ENCODE data around the gene DUSP21.

DNA sequence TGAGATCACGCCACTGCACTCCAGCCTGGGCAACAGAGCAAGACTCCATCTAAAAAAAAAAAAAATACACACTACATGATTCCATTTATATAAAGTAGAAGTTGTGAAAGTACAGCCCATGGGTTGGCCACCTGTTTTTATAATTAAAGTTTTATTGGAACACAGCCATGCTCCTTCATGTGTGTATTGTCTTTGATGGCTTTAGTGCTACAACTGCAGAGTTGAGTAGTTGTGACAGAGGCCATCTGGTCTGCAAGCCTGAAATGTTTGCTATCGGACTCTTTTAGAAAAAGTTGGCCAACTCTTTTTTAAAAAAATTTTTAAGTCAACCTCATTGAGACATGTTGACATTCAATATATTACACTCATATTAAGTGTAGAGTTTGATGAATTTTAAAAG, 41.2 kb upstream of the DUSP21 start:
- TF ChIP-seq POLR2AphosphoS5 (IDR thresholded peaks at IDR 0.05; ENCODE audit: borderline replicate concordance, low read depth, low read length) (no peak), EZH2 (IDR thresholded peaks at IDR 0.05) (no peak)

Data from SK-N-MC (cell line).